A549 (cell line): ENCODE measurements around the gene GFOD2. TPM values are rescaled to one million over a fixed set of nuclear protein-coding genes. Genes with fewer than 3 reads are reported as not detected.

Source experiments
- ATAC-seq, 2 experiments: fragments of 200-7000 bp in 1 of 2; fragments of >200 bp in 1 of 2; cut with Nextera tagmentation in 1 of 2; cut with Tn5 transposase in 1 of 2; 3 replicates each; pipeline versions ENCODE4 v1.8.0 to v1.9.1; 2018 to 2020; ENCODE audit warnings: mild to moderate bottlenecking in 1 of 2, moderate library complexity in 1 of 2
- CTCF ChIA-PET: fragments of 300-600 bp; sonication (Branson Sonifier 250); formaldehyde crosslinking; extraction: SDS; loops from one replicate; lab custom pipeline; 2021; ENCODE audit warnings: antibody characterized with exemption, inconsistent platforms; lab: Yijun Ruan, JAX
- POLR2A ChIA-PET: fragments of 350-600 bp; formaldehyde crosslinking; extraction: SDS; loops from one replicate; lab custom pipeline; 2021; ENCODE audit warnings: antibody characterized with exemption, inconsistent platforms; lab: Yijun Ruan, JAX
- DNase-seq, 2 experiments: peaks; one replicate each; pipeline versions ENCODE4 v3.0.0 to v3.0.0-alpha.2; 2011 to 2016; ENCODE audit warnings: low read depth in 1 of 2, low spot score in 1 of 2
- FAIRE-seq: peaks from 2 replicates; lab custom pipeline; 2011; peaks lifted over from hg19 to GRCh38; lab: Jason Lieb, UNC
- H3K27ac ChIP-seq, 2 experiments: fragments of >200 bp; sonication (Bioruptor Twin); formaldehyde crosslinking; 3 replicates each; pipeline ENCODE4 v1.5.1; 2016 to 2017
- H3K4me1 ChIP-seq: fragments of >200 bp; sonication (Bioruptor Twin); formaldehyde crosslinking; 3 replicates; pipeline ENCODE4 v1.6.1; 2016
- H3K4me2 ChIP-seq: fragments of >200 bp; sonication (Bioruptor Twin); formaldehyde crosslinking; 3 replicates; pipeline ENCODE4 v1.6.1; 2016
- H3K4me3 ChIP-seq: fragments of >200 bp; sonication (Bioruptor Twin); formaldehyde crosslinking; 3 replicates; pipeline ENCODE4 v1.5.1; 2016
- H3K9me3 ChIP-seq: fragments of >200 bp; sonication (Bioruptor Twin); formaldehyde crosslinking; 3 replicates; pipeline ENCODE4 v1.6.1; 2016
- ATOH8 ChIP-seq: fragments of 250-450 bp; sonication (Bioruptor Pico); IDR thresholded peaks from 2 replicates; pipeline ENCODE4 v1.5.0; 2020; ENCODE audit warnings: low read depth, mild to moderate bottlenecking, moderate library complexity
- BCL3 ChIP-seq: fragments of >200 bp; sonication (Bioruptor Twin); formaldehyde crosslinking; IDR thresholded peaks from 3 replicates; pipeline ENCODE4 v1.6.1; 2016
- CBX2 ChIP-seq: fragments of 200-600 bp; sonication (generic); IDR thresholded peaks from 2 replicates; pipeline ENCODE4 v1.6.1; 2016; ENCODE audit warnings: low read depth, mild to moderate bottlenecking, borderline replicate concordance
- CHD2 ChIP-seq: fragments of 150-350 bp; IDR thresholded peaks from 2 replicates; pipeline ENCODE4 v1.6.1; 2014; ENCODE audit warnings: low read length; ENCODE audit not compliant: partially characterized antibody
- CHD4 ChIP-seq: fragments of 200-600 bp; sonication (generic); IDR thresholded peaks from 2 replicates; pipeline ENCODE4 v1.6.1; 2016; ENCODE audit warnings: antibody characterized with exemption, mild to moderate bottlenecking, borderline replicate concordance
- E2F6 ChIP-seq: IDR thresholded peaks from 2 replicates; pipeline ENCODE4 v1.6.1; 2012; ENCODE audit warnings: low read depth, borderline replicate concordance
- EHF ChIP-seq: fragments of 250-450 bp; sonication (Bioruptor Pico); IDR thresholded peaks from 2 replicates; pipeline ENCODE4 v1.5.0; 2020; ENCODE audit warnings: mild to moderate bottlenecking
- EP300 ChIP-seq, 2 experiments: fragments of >200 bp; sonication (Bioruptor Twin); formaldehyde crosslinking; IDR thresholded peaks; 2 replicates in 1 of 2; 3 replicates in 1 of 2; pipeline ENCODE4 v1.6.1; 2016 to 2017
- ESRRA ChIP-seq: fragments of 150-350 bp; IDR thresholded peaks from 2 replicates; pipeline ENCODE4 v1.6.1; 2014; ENCODE audit warnings: mild to moderate bottlenecking, low read length, borderline replicate concordance
- FOSL2 ChIP-seq, 2 experiments: fragments of 450-650 bp in 1 of 2; fragments of >200 bp in 1 of 2; sonication (Bioruptor Twin) in 1 of 2; formaldehyde crosslinking; IDR thresholded peaks; 2 replicates each; pipeline versions ENCODE4 v1.5.0 to v1.6.1; 2016 to 2020; ENCODE audit warnings: mild to moderate bottlenecking in 1 of 2, moderate library complexity in 1 of 2
- FOXS1 ChIP-seq: fragments of 250-450 bp; sonication (Bioruptor Pico); IDR thresholded peaks from 2 replicates; pipeline ENCODE4 v1.5.0; 2020; ENCODE audit warnings: mild to moderate bottlenecking, moderate library complexity
- HOXB13 ChIP-seq: fragments of 250-450 bp; sonication (Bioruptor Pico); IDR thresholded peaks from 2 replicates; pipeline ENCODE4 v1.5.0; 2020; ENCODE audit warnings: low read depth, mild to moderate bottlenecking, moderate library complexity
- HOXB5 ChIP-seq: fragments of 250-450 bp; sonication (Bioruptor Pico); IDR thresholded peaks from 2 replicates; pipeline ENCODE4 v1.5.0; 2020; ENCODE audit warnings: mild to moderate bottlenecking, moderate library complexity
- MYC ChIP-seq: IDR thresholded peaks from 2 replicates; pipeline ENCODE4 v1.6.1; 2012; ENCODE audit warnings: mild to moderate bottlenecking, inconsistent platforms, low read length, improper control_type of control experiment, borderline replicate concordance
- NFE2L2 ChIP-seq: fragments of 150-350 bp; conservative IDR thresholded peaks from 2 replicates; pipeline ENCODE4 v1.6.1; 2014; ENCODE audit warnings: low read length
- PBX3 ChIP-seq: IDR thresholded peaks from 2 replicates; pipeline ENCODE4 v1.6.1; 2012
- POLR2AphosphoS2 ChIP-seq: conservative IDR thresholded peaks from 2 replicates; pipeline ENCODE4 v1.6.1; 2012; ENCODE audit warnings: low read length, improper control_type of control experiment, inconsistent platforms
- RAD21 ChIP-seq, 2 experiments: fragments of >200 bp in 1 of 2; sonication (Bioruptor Twin) in 1 of 2; formaldehyde crosslinking in 1 of 2; IDR thresholded peaks in 1 of 2; conservative IDR thresholded peaks in 1 of 2; 2 replicates in 1 of 2; 3 replicates in 1 of 2; pipeline ENCODE4 v1.6.1; 2012 to 2018; ENCODE audit warnings: inconsistent platforms in 1 of 2
- RARB ChIP-seq: fragments of 250-450 bp; sonication (Bioruptor Pico); IDR thresholded peaks from 2 replicates; pipeline ENCODE4 v1.8.0; 2021; ENCODE audit warnings: mild to moderate bottlenecking, moderate library complexity
- REST ChIP-seq: fragments of 200-600 bp; sonication (generic); IDR thresholded peaks from 2 replicates; pipeline ENCODE4 v1.6.1; 2016; ENCODE audit warnings: antibody characterized with exemption, mild to moderate bottlenecking, moderate library complexity
- TFCP2L1 ChIP-seq: fragments of 250-450 bp; sonication (Bioruptor Pico); IDR thresholded peaks from 2 replicates; pipeline ENCODE4 v1.5.0; 2021; ENCODE audit warnings: mild to moderate bottlenecking
- TP53 ChIP-seq: fragments of 250-450 bp; sonication (Bioruptor Pico); IDR thresholded peaks from 2 replicates; pipeline ENCODE4 v1.5.0; 2021; ENCODE audit warnings: mild to moderate bottlenecking, moderate library complexity
- ZNF302 ChIP-seq: fragments of 250-450 bp; sonication (Bioruptor Pico); IDR thresholded peaks from 2 replicates; pipeline ENCODE4 v1.9.0; 2021; ENCODE audit warnings: inconsistent platforms, mild to moderate bottlenecking, moderate library complexity
- WGBS: methylation state at CpG from one replicate; pipeline ENCODE4 v1.1.6; 2017; ENCODE audit errors: missing lambda C conversion rate; 5-methylcytosine and 5-hydroxymethylcytosine counted together
- polyA plus RNA-seq, 4 experiments: library from polyadenylated mRNA; depleted of rRNA in 3 of 4; stranded (reverse); fragments of >200 nt; fragmentation: RNase III in 1 of 4; extraction: RNeasy Plus Mini Kit Qiagen cat#74134 plus additional on column Dnase treatment in 1 of 4; gene quantifications; 2 replicates in 3 of 4; 3 replicates in 1 of 4; pipeline ENCODE4 v1.2.3, GENCODE V29; 2011 to 2017

Gene GFOD2
- polyA plus RNA-seq, 2 of the 4 experiments (the other 2 are of a cell fraction) = 10.3 to 16.4 TPM

- H3K4me1 ChIP-seq = peaks cover 8% of the 10 kb centered on the region
- H3K27ac ChIP-seq = no peak overlapping the region
- no peak overlapping the region for H3K4me2 ChIP-seq
- ChIA-PET POLR2A (no interaction called here), CTCF (interaction anchor here (1.0 to 1.1 kb wide), 2 partner anchors 41 to 103 kb away, joined by 3 read pairs; no protein-coding TSS in a partner anchor)
- H3K4me3 ChIP-seq = no peak overlapping the region
- FAIRE-seq (no peak), DNase-seq (no peak), ATAC-seq (no peak)
- WGBS = 86% methylated on average over 5 of the region's 5 CpGs
- H3K9me3 ChIP-seq = no peaks in the 10 kb centered on the region
- TF ChIP-seq TP53 (CRISPR knock-in tag) (no peak), MYC (no peak), POLR2AphosphoS2 (no peak), RARB (no peak), CHD4 (no peak), FOXS1 (CRISPR knock-in tag) (no peak), BCL3 (no peak), PBX3 (no peak), EHF (CRISPR knock-in tag) (no peak), HOXB13 (CRISPR knock-in tag) (no peak), ATOH8 (CRISPR knock-in tag) (no peak), RAD21 (conservative IDR thresholded peaks at IDR 0.05 in 1 of 2, IDR thresholded peaks at IDR 0.05 in 1 of 2) (no peak), TFCP2L1 (CRISPR knock-in tag) (no peak)
Observed at GRCh38 chr16:67713647-67714273, 5.4 kb downstream of the GFOD2 start.

- Histone ChIP-seq H3K4me3 (no peak overlapping the region), H3K27ac (no peak overlapping the region), H3K4me1 (no peaks in the 10 kb centered on the region), H3K9me3 (no peaks in the 10 kb centered on the region), H3K4me2 (no peak overlapping the region)
- POLR2A ChIA-PET = no interaction called here
- FAIRE-seq (no peak), ATAC-seq (no peak), DNase-seq (no peak)
- 93% methylated on average over 6 of the region's 6 CpGs for WGBS
- CTCF ChIA-PET = interaction anchor here (1.1 to 1.8 kb wide), 2 partner anchors 45 to 48 kb away, joined by 3 read pairs; no protein-coding TSS in a partner anchor
- TF ChIP-seq ZNF302 (no peak), NFE2L2 (no peak), REST (no peak), CBX2 (no peak), ESRRA (no peak), EP300 (IDR thresholded peaks at IDR 0.05) (no peak), E2F6 (no peak), CHD2 (no peak), FOXS1 (CRISPR knock-in tag) (no peak), FOSL2 (IDR thresholded peaks at IDR 0.05) (no peak), FOSL2 (CRISPR knock-in tag; IDR thresholded peaks at IDR 0.05) (no peak), HOXB5 (CRISPR knock-in tag) (no peak)
Observed at GRCh38 chr16:67710607-67711006, 8.5 kb downstream of the GFOD2 start.
